Measurements from ENCODE around the gene USP13.

- TF ChIP-seq CTCF (IDR thresholded peaks at IDR 0.05) (no peak), POLR2A (IDR thresholded peaks at IDR 0.05) (no peak)
Observed at GRCh38 chr3:179670311-179670710, 17.5 kb downstream of the USP13 start.
